ENCODE results near the gene GATM. TPM values are rescaled to one million over a fixed set of nuclear protein-coding genes. Genes with fewer than 3 reads are reported as not detected.

Gene GATM
- total and polyA plus RNA-seq, 2 of the 8 experiments (the other 6 are each of a cell fraction or from before 2014, with no cell fraction given), result 10.2 to 15.1 TPM

GRCh38 chr15:45338417-45338816 is 39.9 kb downstream of the GATM start:
- Histone ChIP-seq H2BK120ac (replicated peaks; ENCODE audit: low read depth, low read length) (no peak overlapping the region), H3K4me3 (ENCODE audit: extremely low read depth in 1 of 4, insufficient read depth in 2 of 4, low read depth in 3 of 4, low read length in 4 of 4) (no peak overlapping the region), H2BK20ac (ENCODE audit: low read length) (no peak overlapping the region), H3K79me1 (ENCODE audit: low read depth, low read length) (no peaks in the 10 kb centered on the region), H2BK12ac (ENCODE audit: low read depth, low read length) (no peak overlapping the region), H3K9ac (replicated peaks in 1 of 4; ENCODE audit: extremely low read depth in 1 of 4, low read depth in 3 of 4, low read length in 3 of 4) (peak overlapping the region in 1 of 4 experiments; percentile 34; a peak in 1 of 7 replicates), H3K4ac (replicated peaks; ENCODE audit: insufficient read length, low read depth, low read length) (no peak overlapping the region), H3K4me2 (ENCODE audit: insufficient read depth in 1 of 2, low read depth in 2 of 2, low read length in 2 of 2) (no peak overlapping the region), H4K8ac (ENCODE audit: extremely low read depth, insufficient read depth, low read length) (no peak overlapping the region), H2AFZ (ENCODE audit: low read length) (no peak overlapping the region), H3K14ac (ENCODE audit: insufficient read length) (no peak overlapping the region), H2BK5ac (ENCODE audit: low read depth, low read length) (no peak overlapping the region), H3K18ac (ENCODE audit: extremely low read depth, low read length) (no peak overlapping the region), H3K4me1 (replicated peaks in 1 of 4; ENCODE audit: control insufficient read depth in 3 of 4, insufficient read depth in 4 of 4, low read length in 3 of 4) (no peaks in the 10 kb centered on the region), H2BK15ac (ENCODE audit: low read length) (no peak overlapping the region), H3K79me2 (ENCODE audit: control insufficient read depth in 1 of 2, insufficient read depth in 2 of 2, low read length in 2 of 2) (no peaks in the 10 kb centered on the region), H3K9me3 (ENCODE audit: insufficient read depth in 2 of 2, low read depth in 1 of 2, low read length in 1 of 2) (no peaks in the 10 kb centered on the region), H3K27ac (ENCODE audit: low read depth, low read length) (no peak overlapping the region), H3K36me3 (ENCODE audit: control insufficient read depth in 2 of 4, insufficient read depth in 4 of 4, low read length in 3 of 4) (no peaks in the 10 kb centered on the region), H3K27me3 (replicated peaks in 1 of 4; ENCODE audit: control insufficient read depth in 3 of 4, extremely low read depth in 1 of 4, insufficient read depth in 3 of 4, low read length in 3 of 4) (no peaks in the 10 kb centered on the region), H3K56ac (replicated peaks; ENCODE audit: insufficient read length, low read depth, low read length) (no peak overlapping the region), H4K91ac (replicated peaks; ENCODE audit: insufficient read length, low read length) (no peak overlapping the region), H2AK5ac (ENCODE audit: low read depth, low read length) (no peak overlapping the region), H4K5ac (ENCODE audit: insufficient read length, low read depth, low read length) (no peak overlapping the region), H3K23me2 (ENCODE audit: low read depth, low read length) (no peaks in the 10 kb centered on the region), H4K20me1 (replicated peaks in 1 of 2; ENCODE audit: control insufficient read depth in 1 of 2, insufficient read depth in 2 of 2, low read length in 2 of 2) (no peaks in the 10 kb centered on the region), H3K23ac (ENCODE audit: insufficient read length) (no peak overlapping the region)
- TF ChIP-seq CTBP2 (IDR thresholded peaks at IDR 0.05; ENCODE audit: borderline replicate concordance, insufficient read depth, insufficient read length, low read length) (no peak), TBP (IDR thresholded peaks at IDR 0.05; ENCODE audit: low read depth, low read length) (no peak), SP1 (IDR thresholded peaks at IDR 0.05; ENCODE audit: low read depth, low read length) (no peak), CTCF (IDR thresholded peaks at IDR 0.05; ENCODE audit: control extremely low read depth in 1 of 3, insufficient read depth in 1 of 3, low read depth in 1 of 3, low read length in 3 of 3) (no peak), ASH2L (IDR thresholded peaks at IDR 0.05; ENCODE audit: low read length) (no peak), BACH1 (IDR thresholded peaks at IDR 0.05; ENCODE audit: low read length) (no peak), EZH2 (IDR thresholded peaks at IDR 0.05; ENCODE audit: low read depth, low read length, severe bottlenecking) (no peak), POLR2AphosphoS5 (IDR thresholded peaks at IDR 0.05; ENCODE audit: low read depth, low read length) (no peak)
- no peak for DNase-seq (ENCODE audit: low read depth in 1 of 2, low spot score in 2 of 2)
- ChIA-PET CTCF (ENCODE audit: partially characterized antibody) (interaction anchor here (1.7 kb wide), 1 partner anchor 26 kb away, joined by 6 read pairs; no protein-coding TSS in a partner anchor), POLR2A (ENCODE audit: partially characterized antibody) (interaction anchor here (0.6 to 1.0 kb wide), 2 partner anchors 12 to 66 kb away, joined by 3 read pairs; no protein-coding TSS in a partner anchor)
- FAIRE-seq, result no peak
- whole genome bisulfite sequencing, 2 experiments (ENCODE audit: extremely low coverage in 1 of 2, insufficient coverage in 1 of 2, insufficient read length in 1 of 2, insufficient replicate concordance in 2 of 2, low coverage in 1 of 2, low lambda C conversion rate in 2 of 2, missing lambda C conversion rate in 1 of 2), result 86% methylated on average over 3 of the region's 3 CpGs; no CpG with 5 or more reads in 1 of the 2 experiments

Data from H1 (cell line).